B cell (primary cell): Measurements from ENCODE around the gene MRAS. TPM values are rescaled to one million over a fixed set of nuclear protein-coding genes. Genes with fewer than 3 reads are reported as not detected.

Experiments
- ATAC-seq: fragments of 200-7000 bp; cut with Tn5 transposase; one replicate; pipeline ENCODE4 v1.10.0; 2021; ENCODE audit warnings: low read depth, mild to moderate bottlenecking, moderate number of reproducible peaks, moderate library complexity
- CTCF ChIA-PET: fragments of 350-600 bp; sonication (Branson Sonifier 250); formaldehyde crosslinking; loops from one replicate; lab custom pipeline; 2021; ENCODE audit warnings: antibody characterized with exemption, inconsistent platforms; lab: Charles Lee
- POLR2A ChIA-PET: fragments of 350-600 bp; sonication (Branson Sonifier 250); formaldehyde crosslinking; loops from one replicate; lab custom pipeline; 2021; ENCODE audit warnings: antibody characterized with exemption; lab: Charles Lee
- DNase-seq: peaks from one replicate; pipeline ENCODE4 v3.0.0; 2013
- H2AFZ ChIP-seq: 2 replicates; pipeline ENCODE4 v1.6.1; 2012; ENCODE audit warnings: mild to moderate bottlenecking, low read depth, low read length; ENCODE audit not compliant: insufficient read depth, poor library complexity, severe bottlenecking
- H3K27ac ChIP-seq, 2 donors: 1 replicate in 1 of 2; 2 replicates in 1 of 2; pipeline ENCODE4 v1.5.1; 2012 to 2013; ENCODE audit warnings: low read length in 2 of 2, mild to moderate bottlenecking in 2 of 2, moderate library complexity in 1 of 2
- H3K27me3 ChIP-seq, 4 experiments: fragments of 200-600 bp in 1 of 4; sonication (generic) in 1 of 4; replicated peaks in 1 of 4; 1 replicate in 2 of 4; 2 replicates in 2 of 4; pipeline versions ENCODE4 v1.6.1 to v1.7.0; 2013 to 2016; ENCODE audit warnings: low read length in 3 of 4, mild to moderate bottlenecking in 2 of 4, mixed read lengths in 1 of 4, moderate library complexity in 1 of 4; ENCODE audit not compliant: insufficient read depth in 4 of 4, control insufficient read depth in 3 of 4; ENCODE audit errors: control extremely low read depth in 1 of 4
- H3K36me3 ChIP-seq, 2 experiments: replicated peaks in 1 of 2; 1 replicate in 1 of 2; 2 replicates in 1 of 2; pipeline versions ENCODE4 v1.6.1 to v1.7.1; 2013; ENCODE audit warnings: low read length in 1 of 2; ENCODE audit not compliant: insufficient read depth in 2 of 2, control insufficient read depth in 1 of 2; ENCODE audit errors: control extremely low read depth in 1 of 2, extremely low read depth in 1 of 2
- H3K4me1 ChIP-seq, 2 donors: fragments of 200-600 bp in 1 of 2; sonication (generic) in 1 of 2; 1 replicate in 1 of 2; 2 replicates in 1 of 2; pipeline versions ENCODE4 v1.5.1 to v1.6.1; 2013 to 2017; ENCODE audit warnings: low read length in 2 of 2; ENCODE audit not compliant: control insufficient read depth in 2 of 2, insufficient read depth in 2 of 2
- H3K4me2 ChIP-seq: replicated peaks from 2 replicates; pipeline ENCODE3; 2012; ENCODE audit warnings: mild to moderate bottlenecking, low read depth, low read length; ENCODE audit not compliant: poor library complexity, severe bottlenecking
- H3K4me3 ChIP-seq, 5 experiments: fragments of 200-600 bp in 1 of 5; sonication (generic) in 1 of 5; 1 replicate in 3 of 5; 2 replicates in 2 of 5; pipeline versions ENCODE4 v1.5.1 to v1.7.0; 2011 to 2016; ENCODE audit warnings: low read length in 4 of 5, mild to moderate bottlenecking in 4 of 5, low read depth in 2 of 5, control low read depth in 1 of 5, moderate library complexity in 1 of 5; ENCODE audit not compliant: insufficient read depth in 1 of 5; ENCODE audit errors: control extremely low read depth in 1 of 5, extremely low read depth in 1 of 5
- H3K79me2 ChIP-seq: fragments of 200-600 bp; sonication (generic); one replicate; pipeline ENCODE4 v1.6.0; 2016; ENCODE audit warnings: low read length; ENCODE audit not compliant: control insufficient read depth, insufficient read depth
- H3K9ac ChIP-seq: fragments of 200-600 bp; sonication (generic); 2 replicates; pipeline ENCODE4 v1.6.1; 2017; ENCODE audit warnings: mild to moderate bottlenecking, low read length, moderate library complexity
- H3K9me3 ChIP-seq, 3 donors: one replicate each; pipeline versions ENCODE4 v1.6.1 to v1.7.1; 2013; ENCODE audit warnings: low read length in 2 of 3; ENCODE audit not compliant: control insufficient read depth in 2 of 3, insufficient read depth in 1 of 3; ENCODE audit errors: control extremely low read depth in 1 of 3
- H4K20me1 ChIP-seq: 2 replicates; pipeline ENCODE4 v1.6.0; 2012; ENCODE audit warnings: mild to moderate bottlenecking, low read length; ENCODE audit not compliant: insufficient read depth, control insufficient read depth, poor library complexity, severe bottlenecking
- H3K27ac Mint-ChIP-seq: one replicate; pipeline ENCODE4 v1.8.0; 2021; ENCODE audit warnings: mixed read lengths
- H3K27me3 Mint-ChIP-seq: one replicate; pipeline ENCODE4 v1.8.0; 2021; ENCODE audit warnings: mixed read lengths
- H3K4me1 Mint-ChIP-seq: one replicate; pipeline ENCODE4 v1.8.0; 2021; ENCODE audit warnings: mixed read lengths
- H3K4me3 Mint-ChIP-seq: one replicate; pipeline ENCODE4 v1.8.0; 2021; ENCODE audit warnings: mixed read lengths
- H3K9me3 Mint-ChIP-seq: one replicate; pipeline ENCODE4 v1.8.0; 2022; ENCODE audit warnings: mixed read lengths; ENCODE audit not compliant: insufficient read depth
- CTCF ChIP-seq: fragments of 200-600 bp; IDR thresholded peaks from one replicate; pipeline ENCODE4 v1.8.0; 2022; ENCODE audit warnings: antibody characterized with exemption, mild to moderate bottlenecking
- EZH2 ChIP-seq: IDR thresholded peaks from 2 replicates; pipeline ENCODE4 v1.6.1; 2012; ENCODE audit warnings: borderline replicate concordance, low read depth, mild to moderate bottlenecking, moderate library complexity, low read length; ENCODE audit not compliant: insufficient read depth, poor library complexity, severe bottlenecking
- WGBS: methylation state at CpG from one replicate; pipeline ENCODE4 v1.1.5; 2013; ENCODE audit warnings: missing lambda C conversion rate; ENCODE audit not compliant: insufficient coverage; 5-methylcytosine and 5-hydroxymethylcytosine counted together
- intact Hi-C: fragments of 100-400 bp; cut with micrococcal nuclease; formaldehyde crosslinking; loops from one replicate; pipeline ENCODE4 v1.10.0; 2022
- polyA plus RNA-seq: library from polyadenylated mRNA; depleted of rRNA; stranded (reverse); fragments of >200 nt; gene quantifications from 2 replicates; pipeline ENCODE4 v1.2.3, GENCODE V29; 2012
- total RNA-seq, 2 donors: library from RNA; stranded (reverse); fragments of 120-200 nt in 1 of 2; gene quantifications; 1 replicate in 1 of 2; 2 replicates in 1 of 2; pipeline versions ENCODE4 v1.2.3 to v1.2.4, GENCODE V29; 2013 to 2022

Gene MRAS
- total and polyA plus RNA-seq, 2 donors (not counting 1 experiment from before 2014, with no cell fraction given): 0.03 to 0.22 TPM

GRCh38 chr3:138373087-138373735 is 24.8 kb downstream of the MRAS start:
- H3K79me2 ChIP-seq: no peaks in the 10 kb centered on the region
- ATAC-seq (no peak), DNase-seq (no peak)
- H3K9ac ChIP-seq: no peak overlapping the region
- Mint-ChIP-seq H3K27ac (peak overlapping the region; percentile 32), H3K9me3 (peaks cover 5% of the 10 kb centered on the region), H3K27me3 (peaks cover 74% of the 10 kb centered on the region), H3K4me1 (peaks cover 9% of the 10 kb centered on the region), H3K4me3 (no peak overlapping the region)
- H2AFZ ChIP-seq: no peak overlapping the region
- no peaks in the 10 kb centered on the region for H3K36me3 ChIP-seq
- WGBS: 100% methylated on average over 4 of the region's 7 CpGs
- no peak overlapping the region for H3K4me2 ChIP-seq
- no peak overlapping the region for H3K27ac ChIP-seq
- H3K4me3 ChIP-seq: no peak overlapping the region
- ChIA-PET CTCF (no interaction called here), POLR2A (no interaction called here)
- H3K9me3 ChIP-seq: peaks cover 10 to 17% (median 11%) of the 10 kb centered on the region in 3 donors
- H3K4me1 ChIP-seq: peaks cover 0 to 7% of the 10 kb centered on the region in 2 donors
- intact Hi-C loops: no loop called here
- TF ChIP-seq CTCF (no peak), EZH2 (no peak)
- peaks cover 0 to 59% (median 40%) of the 10 kb centered on the region in 4 experiments for H3K27me3 ChIP-seq
- H4K20me1 ChIP-seq: no peaks in the 10 kb centered on the region

- Mint-ChIP-seq H3K4me1 (peaks cover 9% of the 10 kb centered on the region), H3K27me3 (peaks cover 73% of the 10 kb centered on the region), H3K9me3 (peaks cover 5% of the 10 kb centered on the region), H3K4me3 (no peak overlapping the region), H3K27ac (no peak overlapping the region)
- Histone ChIP-seq H3K9ac (no peak overlapping the region), H3K27ac (no peak overlapping the region), H3K27me3 (peaks cover 0 to 54% (median 37%) of the 10 kb centered on the region in 4 experiments), H3K79me2 (no peaks in the 10 kb centered on the region), H3K4me1 (peaks cover 0 to 7% of the 10 kb centered on the region in 2 donors), H2AFZ (no peak overlapping the region), H3K36me3 (no peaks in the 10 kb centered on the region), H3K9me3 (peaks cover 10 to 17% (median 11%) of the 10 kb centered on the region in 3 donors), H4K20me1 (no peaks in the 10 kb centered on the region), H3K4me2 (no peak overlapping the region), H3K4me3 (no peak overlapping the region)
- no CpG with 5 or more reads among the region's 5 CpGs for WGBS
- TF ChIP-seq EZH2: no peak
- no peak for TF ChIP-seq CTCF
- intact Hi-C loops: no loop called here
- ChIA-PET POLR2A (no interaction called here), CTCF (no interaction called here)
- ATAC-seq (no peak), DNase-seq (no peak)
Measured at GRCh38 chr3:138373736-138374094, 25.3 kb downstream of the MRAS start.
